Muscle layer of colon (tissue), 2 donors: ENCODE results near the gene IFNA17.

Source experiments
- H3K27ac ChIP-seq: one replicate; pipeline ENCODE4 v1.7.0; 2013; ENCODE audit warnings: low read depth, mild to moderate bottlenecking, low read length, moderate library complexity
- H3K27me3 ChIP-seq, 2 donors: one replicate each; pipeline ENCODE4 v1.7.0; 2013; ENCODE audit warnings: low read length in 2 of 2, mild to moderate bottlenecking in 2 of 2; ENCODE audit not compliant: insufficient read depth in 2 of 2, control insufficient read depth in 1 of 2
- H3K36me3 ChIP-seq: one replicate; pipeline ENCODE4 v1.7.0; 2013; ENCODE audit warnings: mild to moderate bottlenecking, low read length; ENCODE audit not compliant: insufficient read depth
- H3K4me1 ChIP-seq: one replicate; pipeline ENCODE4 v1.7.0; 2013; ENCODE audit warnings: mild to moderate bottlenecking, low read length; ENCODE audit not compliant: insufficient read depth
- H3K4me3 ChIP-seq, 2 donors: one replicate each; pipeline ENCODE4 v1.7.0; 2013; ENCODE audit warnings: low read length in 2 of 2, low read depth in 1 of 2, mild to moderate bottlenecking in 1 of 2, moderate library complexity in 1 of 2
- H3K9ac ChIP-seq: one replicate; pipeline ENCODE4 v1.7.0; 2013; ENCODE audit warnings: low read length
- H3K9me3 ChIP-seq: one replicate; pipeline ENCODE4 v1.7.0; 2013; ENCODE audit warnings: mild to moderate bottlenecking, low read length
- donor health status: abdominal sarcoma.
- donor health status: Adenocarcinoma of cecum.

IFNA17 gene

DNA sequence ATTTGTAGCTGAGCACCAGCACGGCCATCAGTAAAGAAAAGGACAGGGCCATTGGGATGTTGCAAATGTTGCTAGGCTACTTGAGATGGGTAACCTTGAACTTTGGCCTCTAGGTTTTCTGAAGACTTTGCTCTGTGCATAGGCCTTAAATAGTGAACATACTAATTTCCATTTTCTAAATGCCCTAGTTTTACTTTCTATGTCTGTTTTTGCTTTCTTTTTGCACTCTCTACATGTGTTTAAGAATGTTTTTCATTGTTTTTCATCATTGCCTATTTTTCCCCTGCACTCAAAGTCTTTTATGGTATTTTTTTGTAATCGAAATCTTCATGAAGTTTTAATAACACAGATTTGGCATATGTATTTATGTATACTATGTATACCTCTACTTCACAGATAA, at the start of gene IFNA17:
Gene IFNA17, minus strand, starts transcription at position 101 of the 400 bp plus-strand sequence. Its CDS starts 49 bp downstream, at position 52.
- H3K4me1 ChIP-seq: no peaks in the 10 kb centered on the region
- no peaks in the 10 kb centered on the region for H3K27me3 ChIP-seq
- no peak within 1 kb of the TSS for H3K9ac ChIP-seq
- H3K4me3 ChIP-seq: no peak within 1 kb of the TSS
- no peak within 1 kb of the TSS for H3K27ac ChIP-seq
- H3K9me3 ChIP-seq: no peaks in the 10 kb centered on the region
- H3K36me3 ChIP-seq: no peaks in the 10 kb centered on the region

DNA sequence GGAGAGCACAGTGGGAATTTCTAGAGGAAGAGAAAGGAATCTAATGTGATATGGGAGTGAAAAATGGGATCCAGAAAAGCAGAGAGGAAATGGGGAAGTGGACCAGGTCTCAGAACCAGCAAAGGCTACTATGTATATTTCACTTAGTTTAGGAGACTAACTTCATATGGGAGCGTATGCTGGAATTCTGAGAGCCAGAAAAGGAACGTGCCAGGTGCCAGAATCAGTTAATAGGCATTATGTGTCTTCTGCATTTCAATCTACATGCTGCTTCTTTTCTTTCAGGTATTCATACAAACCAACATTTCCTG, 40.3 kb upstream of the IFNA17 start:
- no peaks in the 10 kb centered on the region for H3K4me1 ChIP-seq
- H3K9ac ChIP-seq: no peak overlapping the region
- no peak overlapping the region for H3K27ac ChIP-seq
- H3K4me3 ChIP-seq: no peak overlapping the region
- H3K9me3 ChIP-seq: no peaks in the 10 kb centered on the region
- no peaks in the 10 kb centered on the region for H3K27me3 ChIP-seq
- H3K36me3 ChIP-seq: no peaks in the 10 kb centered on the region

DNA sequence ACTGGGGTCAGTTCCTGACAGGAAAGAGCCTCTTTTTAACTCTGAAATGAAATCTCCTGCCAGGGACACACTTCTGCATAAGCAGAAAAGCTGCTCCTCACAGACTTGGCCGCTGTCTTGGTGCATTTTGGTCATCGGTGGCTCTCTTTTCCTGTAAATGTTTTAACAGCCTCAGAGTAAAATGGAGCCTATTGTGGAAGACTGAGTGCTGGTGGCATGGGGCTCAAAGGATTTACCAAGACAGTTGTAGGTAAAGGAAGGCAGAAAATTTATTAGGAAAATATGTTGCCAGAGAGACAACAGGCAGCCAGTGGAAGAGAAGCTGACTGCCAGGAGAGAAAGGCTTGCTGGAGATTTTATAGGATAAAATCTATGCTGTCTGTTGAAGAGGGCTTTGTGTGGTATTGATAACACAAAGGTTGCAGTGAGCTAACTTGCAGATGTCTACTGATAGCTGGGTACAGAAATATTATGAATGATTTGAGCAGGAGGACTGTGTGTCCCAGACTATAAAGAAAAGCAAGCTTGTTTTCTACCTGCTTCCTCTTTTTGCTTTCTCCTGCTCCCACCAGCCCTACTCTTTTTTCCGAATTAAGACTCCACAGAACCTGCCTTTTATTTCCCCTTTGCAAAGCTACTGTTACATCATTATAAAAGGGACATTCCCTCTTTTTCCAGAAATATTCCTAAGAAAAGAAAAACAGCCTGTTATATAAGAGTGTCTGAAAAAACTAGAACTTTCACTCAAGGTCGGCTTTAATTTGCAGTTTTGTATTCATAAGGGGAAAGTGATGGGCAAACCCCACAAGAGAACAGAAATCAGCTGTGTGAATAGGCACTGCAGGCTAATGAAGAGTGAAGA, 39.7 kb upstream of the IFNA17 start:
- Histone ChIP-seq H3K27me3 (no peaks in the 10 kb centered on the region), H3K4me1 (no peaks in the 10 kb centered on the region), H3K4me3 (no peak overlapping the region), H3K9me3 (no peaks in the 10 kb centered on the region), H3K36me3 (no peaks in the 10 kb centered on the region), H3K27ac (no peak overlapping the region), H3K9ac (no peak overlapping the region)

DNA sequence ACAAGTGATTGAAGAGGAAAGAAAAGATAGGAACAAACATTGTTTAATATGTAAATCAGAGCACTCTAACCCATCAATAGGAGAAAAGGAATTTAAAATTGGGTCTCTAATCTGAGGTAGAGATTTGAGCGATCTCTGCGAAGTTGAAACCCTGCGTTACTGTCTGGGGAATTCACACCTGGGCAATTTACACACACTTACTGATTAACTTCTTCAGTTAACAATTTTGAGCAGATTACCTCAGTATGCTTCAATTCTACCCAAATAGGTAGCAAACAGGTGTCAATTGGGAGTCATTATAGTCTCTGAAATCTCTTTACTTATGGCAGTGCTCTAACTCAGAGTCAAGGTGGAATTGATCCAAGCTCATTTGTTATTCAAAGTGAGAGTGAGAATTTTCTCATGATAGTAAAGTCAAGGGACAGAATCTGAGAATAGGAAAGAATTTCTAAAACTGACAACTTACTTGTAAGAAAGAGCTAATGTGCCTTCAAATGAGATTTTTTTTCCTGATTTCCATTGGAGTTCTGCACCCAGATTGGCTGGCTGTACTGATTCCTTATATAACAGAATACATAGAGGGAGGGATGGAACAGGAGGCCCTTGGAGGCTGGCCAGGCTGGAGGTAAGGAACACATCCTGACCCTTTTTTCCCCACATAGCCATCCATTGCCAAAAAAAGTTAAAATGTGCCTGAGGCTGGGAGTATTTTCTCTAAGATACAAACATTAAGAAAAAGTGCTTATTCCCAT, 38.9 kb upstream of the IFNA17 start:
- Histone ChIP-seq H3K4me3 (no peak overlapping the region), H3K4me1 (no peaks in the 10 kb centered on the region), H3K27me3 (no peaks in the 10 kb centered on the region), H3K9me3 (no peaks in the 10 kb centered on the region), H3K27ac (no peak overlapping the region), H3K9ac (no peak overlapping the region), H3K36me3 (no peaks in the 10 kb centered on the region)

DNA sequence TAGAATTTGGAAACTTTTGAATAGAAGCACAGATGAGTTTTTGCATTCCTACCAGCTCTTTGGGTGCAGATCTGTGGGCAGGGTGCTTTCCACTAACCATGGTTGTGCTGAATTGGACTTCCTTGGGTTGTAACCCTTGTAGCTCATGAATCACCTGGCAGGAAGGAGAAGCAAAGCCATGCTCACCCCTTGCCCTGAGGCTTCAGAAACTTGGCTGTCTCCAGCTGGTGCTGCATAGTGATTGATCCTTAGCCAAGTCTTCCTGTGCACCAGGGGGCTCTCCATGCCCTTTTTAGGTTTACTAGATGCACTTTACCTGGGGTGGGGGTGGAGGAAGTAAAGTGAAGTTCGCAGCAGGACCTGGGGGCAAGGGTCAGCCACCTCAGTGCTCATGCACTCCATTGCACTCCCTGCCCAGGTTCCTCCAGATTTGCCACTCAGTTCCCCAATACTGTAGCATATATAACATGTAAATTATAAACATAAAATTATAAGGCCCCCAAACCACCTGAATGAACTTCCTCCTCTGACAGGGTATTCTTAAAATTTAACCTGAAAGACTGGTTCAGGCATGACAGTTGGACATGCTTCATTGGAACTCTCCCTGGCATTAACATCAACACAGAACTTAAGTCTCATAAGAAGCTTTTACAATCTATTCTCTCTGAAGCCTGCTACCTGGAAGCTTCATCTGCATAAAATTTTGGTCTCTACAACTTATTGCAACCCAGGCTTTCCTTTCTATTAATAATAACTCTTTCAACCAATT, 37.6 kb upstream of the IFNA17 start:
- no peaks in the 10 kb centered on the region for H3K27me3 ChIP-seq
- H3K36me3 ChIP-seq: no peaks in the 10 kb centered on the region
- H3K9me3 ChIP-seq: no peaks in the 10 kb centered on the region

DNA sequence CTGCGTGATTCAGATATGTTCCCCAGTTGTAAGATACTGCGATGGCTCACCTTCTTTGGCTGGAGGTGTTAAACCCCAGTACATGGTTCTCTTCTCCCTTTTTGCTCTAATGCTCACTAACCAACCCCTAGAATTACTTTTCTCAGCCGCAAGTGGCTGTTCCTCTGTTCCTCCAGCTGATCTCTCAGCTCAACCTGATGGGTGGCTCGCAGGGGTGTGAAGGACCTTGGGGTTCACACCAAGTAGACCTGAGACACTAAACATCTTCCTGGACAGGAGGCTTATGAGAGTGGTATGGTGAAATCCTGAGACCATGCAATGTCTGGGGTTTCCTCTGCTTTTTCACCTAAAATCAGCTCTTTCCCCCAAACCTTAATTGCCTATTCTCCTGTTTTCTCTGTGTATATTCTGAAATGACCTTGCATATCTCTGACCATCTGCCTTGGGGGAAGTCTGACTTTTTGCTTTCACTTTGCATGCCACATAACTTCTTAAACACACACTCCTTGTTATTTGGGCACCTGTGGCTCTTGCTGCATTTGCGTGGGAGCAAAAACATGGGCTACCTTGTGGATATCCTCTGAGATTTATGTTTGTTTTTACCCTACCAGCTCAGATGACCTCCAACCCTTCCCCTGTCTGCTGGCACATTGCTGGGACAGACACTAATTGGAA, 27.7 kb upstream of the IFNA17 start:
- H3K4me3 ChIP-seq: no peak overlapping the region
- H3K4me1 ChIP-seq: no peaks in the 10 kb centered on the region
- H3K27me3 ChIP-seq: no peaks in the 10 kb centered on the region
- H3K9me3 ChIP-seq: no peaks in the 10 kb centered on the region
- H3K27ac ChIP-seq: no peak overlapping the region
- H3K36me3 ChIP-seq: no peaks in the 10 kb centered on the region
- H3K9ac ChIP-seq: no peak overlapping the region

More for the DNA sequence above, 37.6 kb upstream of the IFNA17 start:
- Histone ChIP-seq H3K4me1 (no peaks in the 10 kb centered on the region), H3K9ac (no peak overlapping the region), H3K4me3 (no peak overlapping the region), H3K27ac (no peak overlapping the region)

DNA sequence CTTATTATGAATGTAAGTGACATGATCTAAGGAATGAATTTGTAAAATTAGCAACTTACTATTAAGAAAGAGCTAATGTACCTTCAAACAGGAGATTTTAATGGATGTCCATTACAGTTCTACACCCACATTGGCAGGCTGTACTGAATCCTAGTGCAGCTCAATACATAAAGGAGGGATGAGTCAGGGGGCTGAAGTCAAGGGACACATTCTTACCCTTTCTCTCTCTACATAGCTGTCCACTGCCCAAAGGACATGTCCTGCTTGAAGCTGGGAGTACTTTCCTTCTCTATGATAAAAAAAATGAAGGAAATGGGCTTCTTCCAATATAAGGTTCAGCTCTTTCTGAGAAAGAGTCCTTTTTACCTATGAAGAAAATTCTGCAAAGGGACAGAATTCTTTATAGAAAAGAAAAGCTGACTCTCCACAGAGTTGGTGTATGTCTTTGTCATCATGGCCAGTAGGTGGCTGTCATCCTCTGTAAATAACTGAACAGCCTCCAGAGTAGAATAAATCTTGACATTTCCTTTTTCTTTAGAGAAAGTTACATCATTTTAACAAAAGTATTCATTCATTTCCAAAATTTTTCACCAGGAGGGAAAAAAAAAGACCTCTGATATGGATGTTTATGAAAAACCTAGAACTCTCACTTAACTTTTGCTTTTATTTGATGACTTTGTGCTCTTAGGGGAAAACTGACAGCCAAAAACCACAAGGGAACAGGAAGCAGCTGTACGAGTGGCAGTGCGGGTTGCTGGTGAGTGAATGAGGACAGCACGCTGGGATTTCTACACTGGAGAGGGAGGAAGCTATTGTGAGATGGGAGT, 24.9 kb upstream of the IFNA17 start:
- Histone ChIP-seq H3K4me1 (no peaks in the 10 kb centered on the region), H3K9ac (no peak overlapping the region), H3K36me3 (no peaks in the 10 kb centered on the region), H3K27ac (no peak overlapping the region), H3K27me3 (no peaks in the 10 kb centered on the region), H3K4me3 (no peak overlapping the region), H3K9me3 (no peaks in the 10 kb centered on the region)

DNA sequence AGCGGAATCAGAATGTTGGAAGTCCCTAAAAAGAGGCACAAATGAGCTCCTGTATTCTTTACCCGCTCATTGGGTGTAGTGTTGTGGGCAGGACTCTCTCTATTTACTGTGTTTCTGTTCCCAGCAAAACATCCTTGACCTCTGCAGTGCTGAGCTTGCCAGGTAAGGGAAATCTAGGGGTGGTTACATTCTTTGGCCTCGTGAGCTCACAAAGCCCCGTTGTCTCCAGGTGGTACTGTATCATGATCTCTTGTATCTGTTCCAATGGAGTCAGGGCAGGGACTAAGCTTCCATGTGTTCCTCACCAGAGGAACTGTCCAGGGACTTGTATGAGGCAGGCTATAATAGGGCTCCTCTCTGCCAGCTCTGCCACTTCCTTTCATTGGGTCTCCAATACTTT, 23.6 kb upstream of the IFNA17 start:
- no peaks in the 10 kb centered on the region for H3K27me3 ChIP-seq
- no peaks in the 10 kb centered on the region for H3K36me3 ChIP-seq
- H3K27ac ChIP-seq: no peak overlapping the region
- H3K9ac ChIP-seq: no peak overlapping the region
- no peak overlapping the region for H3K4me3 ChIP-seq
- no peaks in the 10 kb centered on the region for H3K9me3 ChIP-seq
- no peaks in the 10 kb centered on the region for H3K4me1 ChIP-seq

DNA sequence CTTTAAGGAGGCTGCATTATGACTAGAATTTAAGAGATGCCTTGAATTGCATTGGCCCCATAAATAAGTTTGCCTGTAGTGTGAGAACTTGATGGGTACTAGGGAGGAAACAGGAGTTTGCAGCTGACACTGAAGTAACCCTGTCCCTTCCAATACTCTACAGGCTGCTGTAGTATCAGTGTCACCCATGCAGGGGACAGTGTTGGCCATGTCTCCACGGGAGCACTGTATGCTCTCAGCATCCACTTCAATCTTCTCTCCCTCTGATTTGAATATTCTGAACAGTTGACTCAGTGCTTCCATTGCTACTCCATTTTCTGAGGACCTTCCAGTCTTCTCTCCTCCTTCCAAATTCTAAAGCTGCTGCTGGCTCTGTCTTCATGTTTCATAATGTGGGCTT, 23.2 kb upstream of the IFNA17 start:
- no peak overlapping the region for H3K9ac ChIP-seq
- no peak overlapping the region for H3K4me3 ChIP-seq
- no peaks in the 10 kb centered on the region for H3K9me3 ChIP-seq
- H3K27ac ChIP-seq: no peak overlapping the region
- no peaks in the 10 kb centered on the region for H3K36me3 ChIP-seq
- H3K4me1 ChIP-seq: no peaks in the 10 kb centered on the region
- H3K27me3 ChIP-seq: no peaks in the 10 kb centered on the region

DNA sequence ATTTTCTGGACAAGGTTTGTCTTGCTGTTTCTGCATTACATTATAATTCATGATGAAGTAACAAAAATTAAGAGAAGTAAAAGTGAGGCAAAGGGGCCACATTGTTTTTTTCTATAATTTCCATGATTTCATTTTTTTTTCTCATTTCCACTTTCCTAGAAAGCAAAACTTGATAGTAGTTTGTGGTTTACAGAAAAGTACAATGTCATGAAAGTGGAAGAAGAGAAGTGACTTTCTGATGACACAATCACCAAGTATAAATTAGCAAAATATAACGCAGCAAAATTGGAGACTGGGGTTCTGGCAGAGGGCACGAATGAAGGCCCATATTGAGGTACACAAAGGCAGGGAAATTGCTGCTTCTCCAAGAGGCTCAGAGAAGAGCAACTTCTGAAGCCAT, 16.8 kb upstream of the IFNA17 start:
- Histone ChIP-seq H3K4me3 (no peak overlapping the region), H3K36me3 (no peaks in the 10 kb centered on the region), H3K27ac (no peak overlapping the region), H3K27me3 (no peaks in the 10 kb centered on the region), H3K9me3 (no peaks in the 10 kb centered on the region), H3K9ac (no peak overlapping the region), H3K4me1 (no peaks in the 10 kb centered on the region)
